ENCODE results near the gene PTPN1. TPM values are rescaled to one million over a fixed set of nuclear protein-coding genes. Genes with fewer than 3 reads are reported as not detected.

The PTPN1 gene
- polyA plus RNA-seq, 3 donors = 12.4 to 21.4 (median 19.1) TPM

GRCh38 chr20:50514035-50514337 lies 3.8 kb downstream of the PTPN1 start:
- H3K27me3 Mint-ChIP-seq (ENCODE audit: low read depth in 3 of 3) = peaks cover 0 to 5% (median 3%) of the 10 kb centered on the region in 3 donors
- Histone ChIP-seq H3K4me1 (ENCODE audit: control insufficient read depth in 1 of 2, insufficient read depth in 2 of 2, low read length in 2 of 2) (peaks cover 90 to 92% of the 10 kb centered on the region in 2 donors), H2AFZ (ENCODE audit: insufficient read depth, low read depth, low read length, poor library complexity, severe bottlenecking) (no peak overlapping the region), H3K9ac (ENCODE audit: insufficient read depth, low read length, poor library complexity, severe bottlenecking) (peak overlapping the region; percentile 2), H4K20me1 (ENCODE audit: insufficient read depth, low read length) (peaks cover 25% of the 10 kb centered on the region), H3K36me3 (replicated peaks in 1 of 2; ENCODE audit: control insufficient read depth in 1 of 2, insufficient read depth in 2 of 2, low read length in 2 of 2) (no peaks in the 10 kb centered on the region), H3K4me3 (replicated peaks in 1 of 3; ENCODE audit: low read depth in 2 of 3, low read length in 3 of 3) (peak overlapping the region in 1 of 3 experiments; percentile 96), H3K27ac (ENCODE audit: low read depth in 1 of 2, low read length in 2 of 2) (peak overlapping the region in 1 of 2 donors; percentile 88), H3K9me3 (replicated peaks in 1 of 2; ENCODE audit: control insufficient read depth in 1 of 2, insufficient read depth in 1 of 2, low read length in 2 of 2) (no peaks in the 10 kb centered on the region), H3K27me3 (ENCODE audit: control insufficient read depth in 2 of 2, insufficient read depth in 2 of 2, low read length in 2 of 2) (no peaks in the 10 kb centered on the region), H3K79me2 (ENCODE audit: insufficient read depth, low read length) (peaks cover 83% of the 10 kb centered on the region), H3K4me2 (replicated peaks; ENCODE audit: extremely low read depth, low read length, poor library complexity, severe bottlenecking) (peak overlapping the region; percentile 90)
- H3K4me1 Mint-ChIP-seq = peaks cover 86% of the 10 kb centered on the region
- DNase-seq = no peak
- peaks cover 0 to 5% (median 0%) of the 10 kb centered on the region in 7 donors for H3K9me3 Mint-ChIP-seq
- no CpG with 5 or more reads among the region's 2 CpGs for WGBS (ENCODE audit: insufficient coverage)
- peaks cover 16 to 17% of the 10 kb centered on the region in 2 donors for H3K36me3 Mint-ChIP-seq
- TF ChIP-seq, protein P1, sequence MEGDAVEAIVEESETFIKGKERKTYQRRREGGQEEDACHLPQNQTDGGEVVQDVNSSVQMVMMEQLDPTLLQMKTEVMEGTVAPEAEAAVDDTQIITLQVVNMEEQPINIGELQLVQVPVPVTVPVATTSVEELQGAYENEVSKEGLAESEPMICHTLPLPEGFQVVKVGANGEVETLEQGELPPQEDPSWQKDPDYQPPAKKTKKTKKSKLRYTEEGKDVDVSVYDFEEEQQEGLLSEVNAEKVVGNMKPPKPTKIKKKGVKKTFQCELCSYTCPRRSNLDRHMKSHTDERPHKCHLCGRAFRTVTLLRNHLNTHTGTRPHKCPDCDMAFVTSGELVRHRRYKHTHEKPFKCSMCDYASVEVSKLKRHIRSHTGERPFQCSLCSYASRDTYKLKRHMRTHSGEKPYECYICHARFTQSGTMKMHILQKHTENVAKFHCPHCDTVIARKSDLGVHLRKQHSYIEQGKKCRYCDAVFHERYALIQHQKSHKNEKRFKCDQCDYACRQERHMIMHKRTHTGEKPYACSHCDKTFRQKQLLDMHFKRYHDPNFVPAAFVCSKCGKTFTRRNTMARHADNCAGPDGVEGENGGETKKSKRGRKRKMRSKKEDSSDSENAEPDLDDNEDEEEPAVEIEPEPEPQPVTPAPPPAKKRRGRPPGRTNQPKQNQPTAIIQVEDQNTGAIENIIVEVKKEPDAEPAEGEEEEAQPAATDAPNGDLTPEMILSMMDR (IDR thresholded peaks at IDR 0.05) = no peak
- intact Hi-C loops (cut with micrococcal nuclease) = loop anchor here in 1 of 2 donors (5.0 kb wide), 1 partner anchor 33 kb away; no protein-coding TSS in a partner anchor
- H3K4me3 Mint-ChIP-seq = peak overlapping the region in 1 of 2 donors; percentile 70
- H3K27ac Mint-ChIP-seq = peak overlapping the region; percentile 88 to 97 (median 92)

GRCh38 chr20:50514750-50515149 lies 4.6 kb downstream of the PTPN1 start:
- Histone ChIP-seq H3K27ac (ENCODE audit: low read depth in 1 of 2, low read length in 2 of 2) (peak overlapping the region in 1 of 2 donors; percentile 88), H3K4me2 (replicated peaks; ENCODE audit: extremely low read depth, low read length, poor library complexity, severe bottlenecking) (no peak overlapping the region), H3K36me3 (replicated peaks in 1 of 2; ENCODE audit: control insufficient read depth in 1 of 2, insufficient read depth in 2 of 2, low read length in 2 of 2) (no peaks in the 10 kb centered on the region), H2AFZ (ENCODE audit: insufficient read depth, low read depth, low read length, poor library complexity, severe bottlenecking) (no peak overlapping the region), H3K4me3 (replicated peaks in 1 of 3; ENCODE audit: low read depth in 2 of 3, low read length in 3 of 3) (peak overlapping the region in 1 of 3 experiments; percentile 13), H3K4me1 (ENCODE audit: control insufficient read depth in 1 of 2, insufficient read depth in 2 of 2, low read length in 2 of 2) (peaks cover 89 to 92% of the 10 kb centered on the region in 2 donors), H3K9ac (ENCODE audit: insufficient read depth, low read length, poor library complexity, severe bottlenecking) (no peak overlapping the region), H3K27me3 (ENCODE audit: control insufficient read depth in 2 of 2, insufficient read depth in 2 of 2, low read length in 2 of 2) (no peaks in the 10 kb centered on the region), H4K20me1 (ENCODE audit: insufficient read depth, low read length) (peaks cover 26% of the 10 kb centered on the region), H3K79me2 (ENCODE audit: insufficient read depth, low read length) (peaks cover 90% of the 10 kb centered on the region), H3K9me3 (replicated peaks in 1 of 2; ENCODE audit: control insufficient read depth in 1 of 2, insufficient read depth in 1 of 2, low read length in 2 of 2) (no peaks in the 10 kb centered on the region)
- H3K4me1 Mint-ChIP-seq = peaks cover 87% of the 10 kb centered on the region
- 100% methylated on average over 3 of the region's 3 CpGs for WGBS (ENCODE audit: insufficient coverage)
- peaks cover 0 to 5% (median 0%) of the 10 kb centered on the region in 7 donors for H3K9me3 Mint-ChIP-seq
- intact Hi-C loops (cut with micrococcal nuclease) = loop anchor here in 1 of 2 donors (5.0 kb wide), 1 partner anchor 33 kb away; no protein-coding TSS in a partner anchor
- H3K36me3 Mint-ChIP-seq = peaks cover 16 to 17% of the 10 kb centered on the region in 2 donors
- H3K4me3 Mint-ChIP-seq = no peak overlapping the region
- DNase-seq = no peak
- peaks cover 0 to 3% (median under 1%) of the 10 kb centered on the region in 3 donors for H3K27me3 Mint-ChIP-seq (ENCODE audit: low read depth in 3 of 3)
- peak overlapping the region; percentile 88 to 97 (median 92) for H3K27ac Mint-ChIP-seq
- TF ChIP-seq, protein P1 (IDR thresholded peaks at IDR 0.05) = no peak
